Measurements from ENCODE around the gene SUN1. TPM values are rescaled to one million over a fixed set of nuclear protein-coding genes. Genes with fewer than 3 reads are reported as not detected.

Gene SUN1
- total RNA-seq, 3 donors from 2014 or later (not counting 1 experiment from before 2014, with no cell fraction given), result 40.2 to 63.5 (median 48.0) TPM

- no peak for DNase-seq
- no peaks in the 10 kb centered on the region for H3K27me3 ChIP-seq (ENCODE audit: control insufficient read depth, insufficient read depth, low read length)
- H3K9me3 ChIP-seq (ENCODE audit: control insufficient read depth, insufficient read depth, low read length), result no peaks in the 10 kb centered on the region
- no peaks in the 10 kb centered on the region for H3K4me1 ChIP-seq (ENCODE audit: control insufficient read depth, insufficient read depth, low read length)
- Mint-ChIP-seq H3K36me3 (no peaks in the 10 kb centered on the region), H3K27ac (no peak overlapping the region), H3K9me3 (no peaks in the 10 kb centered on the region), H3K4me1 (no peaks in the 10 kb centered on the region), H3K27me3 (ENCODE audit: low read depth in 2 of 2) (no peaks in the 10 kb centered on the region), H3K4me3 (no peak overlapping the region)
- peaks cover 4% of the 10 kb centered on the region for H3K36me3 ChIP-seq (ENCODE audit: control insufficient read depth, insufficient read depth, low read length)
- no peak for ATAC-seq
- H3K4me3 ChIP-seq (ENCODE audit: low read length), result no peak overlapping the region
- no peak overlapping the region for H3K27ac ChIP-seq (ENCODE audit: low read length)
- intact Hi-C loops (cut with micrococcal nuclease), result no loop called here
- TF ChIP-seq, protein P1, sequence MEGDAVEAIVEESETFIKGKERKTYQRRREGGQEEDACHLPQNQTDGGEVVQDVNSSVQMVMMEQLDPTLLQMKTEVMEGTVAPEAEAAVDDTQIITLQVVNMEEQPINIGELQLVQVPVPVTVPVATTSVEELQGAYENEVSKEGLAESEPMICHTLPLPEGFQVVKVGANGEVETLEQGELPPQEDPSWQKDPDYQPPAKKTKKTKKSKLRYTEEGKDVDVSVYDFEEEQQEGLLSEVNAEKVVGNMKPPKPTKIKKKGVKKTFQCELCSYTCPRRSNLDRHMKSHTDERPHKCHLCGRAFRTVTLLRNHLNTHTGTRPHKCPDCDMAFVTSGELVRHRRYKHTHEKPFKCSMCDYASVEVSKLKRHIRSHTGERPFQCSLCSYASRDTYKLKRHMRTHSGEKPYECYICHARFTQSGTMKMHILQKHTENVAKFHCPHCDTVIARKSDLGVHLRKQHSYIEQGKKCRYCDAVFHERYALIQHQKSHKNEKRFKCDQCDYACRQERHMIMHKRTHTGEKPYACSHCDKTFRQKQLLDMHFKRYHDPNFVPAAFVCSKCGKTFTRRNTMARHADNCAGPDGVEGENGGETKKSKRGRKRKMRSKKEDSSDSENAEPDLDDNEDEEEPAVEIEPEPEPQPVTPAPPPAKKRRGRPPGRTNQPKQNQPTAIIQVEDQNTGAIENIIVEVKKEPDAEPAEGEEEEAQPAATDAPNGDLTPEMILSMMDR (IDR thresholded peaks at IDR 0.05), result no peak
- 97% methylated on average over 26 of the region's 27 CpGs for WGBS (ENCODE audit: insufficient coverage)
Observed at GRCh38 chr7:787332-788240, 44.7 kb upstream of the SUN1 start.

- no peak overlapping the region for H3K27ac Mint-ChIP-seq
- H3K4me1 ChIP-seq (ENCODE audit: control insufficient read depth, insufficient read depth, low read length), result no peaks in the 10 kb centered on the region
- WGBS (ENCODE audit: insufficient coverage), result 98% methylated on average over 5 of the region's 5 CpGs
- intact Hi-C loops (cut with micrococcal nuclease), result no loop called here
- ATAC-seq (no peak), DNase-seq (no peak)
- no peaks in the 10 kb centered on the region for H3K27me3 Mint-ChIP-seq (ENCODE audit: low read depth in 2 of 2)
- TF ChIP-seq, protein P1 (IDR thresholded peaks at IDR 0.05), result no peak
- H3K4me1 Mint-ChIP-seq, result no peaks in the 10 kb centered on the region
- H3K9me3 Mint-ChIP-seq, result no peaks in the 10 kb centered on the region
- H3K4me3 ChIP-seq (ENCODE audit: low read length), result no peak overlapping the region
- H3K4me3 Mint-ChIP-seq, result no peak overlapping the region
- no peak overlapping the region for H3K27ac ChIP-seq (ENCODE audit: low read length)
- H3K36me3 Mint-ChIP-seq, result no peaks in the 10 kb centered on the region
- no peaks in the 10 kb centered on the region for H3K36me3 ChIP-seq (ENCODE audit: control insufficient read depth, insufficient read depth, low read length)
- H3K9me3 ChIP-seq (ENCODE audit: control insufficient read depth, insufficient read depth, low read length), result no peaks in the 10 kb centered on the region
- H3K27me3 ChIP-seq (ENCODE audit: control insufficient read depth, insufficient read depth, low read length), result no peaks in the 10 kb centered on the region
Observed at GRCh38 chr7:791519-791918, 40.8 kb upstream of the SUN1 start.

DNA sequence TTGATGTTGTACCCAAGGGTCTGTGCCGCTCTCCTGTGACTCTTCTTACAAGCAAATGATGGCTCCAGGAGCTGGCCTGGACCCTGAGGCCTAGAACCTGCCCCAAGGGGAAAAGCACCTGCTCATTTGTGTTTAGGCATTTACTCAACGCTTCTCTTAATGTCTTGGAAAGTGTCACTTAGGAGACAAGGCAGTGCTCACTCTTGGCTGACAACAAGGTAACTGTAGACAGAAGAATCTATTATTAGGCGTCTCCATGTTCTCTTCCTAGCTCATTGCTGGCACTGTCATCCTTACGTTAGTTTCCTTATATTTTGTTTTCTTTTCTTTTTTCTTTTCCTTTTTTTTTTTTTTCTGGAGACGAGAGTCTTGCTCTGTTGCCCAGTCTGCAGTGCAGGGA lies 38.1 kb upstream of the SUN1 start:
- no peaks in the 10 kb centered on the region for H3K9me3 ChIP-seq (ENCODE audit: control insufficient read depth, insufficient read depth, low read length)
- ATAC-seq (no peak), DNase-seq (no peak)
- no peaks in the 10 kb centered on the region for H3K4me1 Mint-ChIP-seq
- H3K4me3 Mint-ChIP-seq, result no peak overlapping the region
- no peaks in the 10 kb centered on the region for H3K36me3 ChIP-seq (ENCODE audit: control insufficient read depth, insufficient read depth, low read length)
- H3K27me3 ChIP-seq (ENCODE audit: control insufficient read depth, insufficient read depth, low read length), result no peaks in the 10 kb centered on the region
- H3K4me3 ChIP-seq (ENCODE audit: low read length), result no peak overlapping the region
- TF ChIP-seq, protein P1 (IDR thresholded peaks at IDR 0.05), result no peak
- intact Hi-C loops (cut with micrococcal nuclease), result no loop called here
- H3K27ac Mint-ChIP-seq, result no peak overlapping the region
- H3K36me3 Mint-ChIP-seq, result no peaks in the 10 kb centered on the region
- no peaks in the 10 kb centered on the region for H3K9me3 Mint-ChIP-seq
- H3K27me3 Mint-ChIP-seq (ENCODE audit: low read depth in 2 of 2), result no peaks in the 10 kb centered on the region
- H3K27ac ChIP-seq (ENCODE audit: low read length), result no peak overlapping the region
- H3K4me1 ChIP-seq (ENCODE audit: control insufficient read depth, insufficient read depth, low read length), result no peaks in the 10 kb centered on the region
- WGBS (ENCODE audit: insufficient coverage), result 97% methylated on average over 5 of the region's 5 CpGs

All from natural killer cell (primary cell).